HPDE6-E6E7 (cell line): ENCODE results near the gene ENPP5.
"Not testable (repeated sequence)": the region's sequence is repeated elsewhere in the genome, so short reads cannot be mapped to it uniquely, and the experiment has no call there.

Source experiments
- DNase-seq: peaks from one replicate; pipeline ENCODE4 v3.0.0; 2011; ENCODE audit warnings: missing footprints; ENCODE audit errors: extremely low spot score

ENPP5 gene

DNA sequence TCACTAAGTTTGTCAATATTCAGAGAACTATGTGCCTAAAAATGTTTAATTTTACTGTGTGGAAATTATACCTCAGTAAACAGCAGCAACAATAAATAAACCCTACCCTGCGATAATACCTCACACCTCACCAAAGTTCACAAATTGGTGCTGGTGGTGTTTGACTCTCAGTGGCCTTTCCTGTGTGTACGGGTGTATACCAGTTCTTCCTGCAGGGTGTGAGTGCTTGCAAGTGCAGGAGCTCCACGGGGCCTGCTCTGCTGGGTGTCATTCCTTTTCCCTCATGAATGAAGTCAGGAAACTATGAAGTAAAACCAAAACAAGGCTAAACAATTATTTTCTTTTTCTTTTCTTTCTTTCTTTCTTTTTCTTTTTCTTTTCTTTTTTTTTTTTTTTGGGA is 4.1 kb upstream of the ENPP5 start:
- no peak for DNase-seq

DNA sequence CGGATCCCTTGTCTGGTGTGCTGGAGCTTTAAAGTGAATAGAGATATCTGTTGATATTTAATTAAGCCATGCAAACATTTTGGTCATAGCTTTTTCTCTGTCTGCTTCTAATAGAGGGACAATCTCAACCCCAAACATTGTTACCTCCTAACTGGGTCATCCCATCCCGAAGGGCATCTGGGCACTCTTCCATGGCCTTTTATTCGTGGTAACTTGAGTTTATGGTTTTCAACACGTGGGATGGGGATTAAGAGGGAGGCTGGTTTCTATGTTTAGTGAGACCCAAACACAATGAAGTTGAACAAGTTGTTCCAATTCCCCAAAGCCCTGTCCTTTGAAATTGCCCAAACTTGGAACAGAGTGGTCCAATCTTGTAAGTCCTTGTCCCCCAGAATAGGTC is 1.4 kb upstream of the ENPP5 start:
- no peak for DNase-seq

DNA sequence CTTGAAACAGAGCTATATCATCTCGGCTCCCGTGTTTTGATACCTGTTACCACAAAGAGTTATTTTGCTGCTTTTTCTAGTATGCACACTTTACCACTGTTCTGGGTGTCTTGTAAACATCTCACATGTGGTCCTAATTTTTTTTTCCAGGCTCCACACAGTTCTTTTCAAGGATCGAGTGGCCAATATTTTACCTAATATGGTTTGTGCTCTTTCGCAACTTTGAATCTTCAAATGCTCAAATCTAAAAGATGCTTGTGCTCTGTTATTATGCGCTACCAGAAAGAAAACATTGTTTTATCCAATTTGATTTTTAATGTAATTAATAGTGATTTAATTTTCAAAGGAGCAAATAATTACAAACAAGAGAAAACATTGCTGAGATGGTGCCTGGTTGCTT is 10.7 kb downstream of the ENPP5 start:
- no peak for DNase-seq

DNA sequence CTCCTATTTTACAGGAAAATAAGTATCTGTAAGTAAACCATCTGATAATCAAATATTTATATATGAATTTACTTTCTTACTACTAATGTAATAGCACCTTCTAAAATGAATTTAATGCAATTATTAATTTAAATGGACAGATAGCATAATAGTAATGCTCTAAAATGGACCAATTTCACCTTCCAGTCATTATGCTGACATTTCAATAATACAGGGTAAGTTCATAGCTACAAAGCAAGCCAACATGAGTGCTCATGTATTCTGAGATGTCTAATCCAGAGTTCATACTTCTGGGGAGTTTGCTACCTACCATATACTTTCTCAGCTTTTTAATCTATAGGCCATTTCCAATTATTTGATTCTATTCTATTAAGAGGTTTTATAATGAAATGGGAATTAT is 11.6 kb downstream of the ENPP5 start:
- DNase-seq: no peak

DNA sequence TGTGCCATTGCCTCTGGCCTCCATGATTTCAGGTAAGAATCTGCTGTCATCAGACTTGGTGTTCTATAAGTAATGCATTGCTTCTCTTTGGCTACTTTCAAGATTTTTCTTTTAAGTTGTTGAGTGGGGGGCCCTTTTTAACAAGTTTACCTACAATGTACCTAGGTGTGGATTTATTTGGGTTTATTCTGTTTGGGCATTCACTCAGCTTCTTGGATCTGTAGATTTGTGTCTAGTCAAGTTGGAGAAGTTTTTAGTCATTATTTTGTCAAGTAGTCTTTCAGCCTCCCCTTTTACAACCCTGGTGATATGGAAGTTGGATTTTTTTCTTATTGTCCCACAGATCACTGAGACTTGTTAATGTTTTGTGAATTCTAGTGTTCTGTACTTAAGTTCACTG is 14.1 kb downstream of the ENPP5 start:
- no peak for DNase-seq

GRCh38 chr6:46149066-46149465 is 21.7 kb downstream of the ENPP5 start:
- DNase-seq: not testable (repeated sequence)

GRCh38 chr6:46144270-46144669 is 26.5 kb downstream of the ENPP5 start:
- no peak for DNase-seq

DNA sequence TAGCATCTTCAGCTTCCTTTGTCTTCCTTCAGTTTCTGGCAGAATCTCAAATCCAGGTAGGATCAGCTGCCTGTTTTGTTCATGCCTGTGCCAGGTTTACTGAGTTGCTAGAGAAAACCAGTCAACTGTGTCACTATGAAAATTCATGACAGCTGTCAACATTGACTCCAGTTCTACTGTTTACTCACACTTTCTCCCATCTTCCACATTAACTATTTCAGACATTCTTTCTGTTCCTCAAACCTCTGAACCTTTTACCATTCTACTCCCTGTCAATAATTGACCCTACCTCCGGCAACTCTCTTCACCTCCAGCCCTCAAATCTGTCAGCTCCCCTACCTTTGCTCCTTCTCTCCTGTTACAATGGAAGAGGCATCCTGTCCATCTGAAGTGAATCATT is 32.5 kb downstream of the ENPP5 start:
- DNase-seq: no peak

GRCh38 chr6:46137387-46137786 is 33.4 kb downstream of the ENPP5 start:
- DNase-seq: no peak

- DNase-seq: no peak
Measured at GRCh38 chr6:46136831-46137230, 33.9 kb downstream of the ENPP5 start.

GRCh38 chr6:46135176-46135575 is 35.6 kb downstream of the ENPP5 start:
- no peak for DNase-seq

- DNase-seq: no peak
Measured at GRCh38 chr6:46134216-46134615, 36.6 kb downstream of the ENPP5 start.

DNA sequence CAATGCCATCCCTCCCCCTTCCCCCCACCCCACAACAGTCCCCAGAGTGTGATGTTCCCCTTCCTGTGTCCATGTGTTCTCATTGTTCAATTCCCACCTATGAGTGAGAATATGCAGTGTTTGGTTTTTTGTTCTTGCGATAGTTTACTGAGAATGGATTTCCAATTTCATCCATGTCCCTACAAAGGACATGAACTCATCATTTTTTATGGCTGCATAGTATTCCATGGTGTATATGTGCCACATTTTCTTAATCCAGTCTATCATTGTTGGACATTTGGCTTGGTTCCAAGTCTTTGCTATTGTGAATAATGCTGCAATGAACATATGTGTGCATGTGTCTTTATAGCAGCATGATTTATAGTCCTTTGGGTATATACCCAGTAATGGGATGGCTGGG is 39.5 kb downstream of the ENPP5 start:
- not testable (repeated sequence) for DNase-seq

- DNase-seq: no peak
Measured at GRCh38 chr6:46130666-46131065, 40.1 kb downstream of the ENPP5 start.

DNA sequence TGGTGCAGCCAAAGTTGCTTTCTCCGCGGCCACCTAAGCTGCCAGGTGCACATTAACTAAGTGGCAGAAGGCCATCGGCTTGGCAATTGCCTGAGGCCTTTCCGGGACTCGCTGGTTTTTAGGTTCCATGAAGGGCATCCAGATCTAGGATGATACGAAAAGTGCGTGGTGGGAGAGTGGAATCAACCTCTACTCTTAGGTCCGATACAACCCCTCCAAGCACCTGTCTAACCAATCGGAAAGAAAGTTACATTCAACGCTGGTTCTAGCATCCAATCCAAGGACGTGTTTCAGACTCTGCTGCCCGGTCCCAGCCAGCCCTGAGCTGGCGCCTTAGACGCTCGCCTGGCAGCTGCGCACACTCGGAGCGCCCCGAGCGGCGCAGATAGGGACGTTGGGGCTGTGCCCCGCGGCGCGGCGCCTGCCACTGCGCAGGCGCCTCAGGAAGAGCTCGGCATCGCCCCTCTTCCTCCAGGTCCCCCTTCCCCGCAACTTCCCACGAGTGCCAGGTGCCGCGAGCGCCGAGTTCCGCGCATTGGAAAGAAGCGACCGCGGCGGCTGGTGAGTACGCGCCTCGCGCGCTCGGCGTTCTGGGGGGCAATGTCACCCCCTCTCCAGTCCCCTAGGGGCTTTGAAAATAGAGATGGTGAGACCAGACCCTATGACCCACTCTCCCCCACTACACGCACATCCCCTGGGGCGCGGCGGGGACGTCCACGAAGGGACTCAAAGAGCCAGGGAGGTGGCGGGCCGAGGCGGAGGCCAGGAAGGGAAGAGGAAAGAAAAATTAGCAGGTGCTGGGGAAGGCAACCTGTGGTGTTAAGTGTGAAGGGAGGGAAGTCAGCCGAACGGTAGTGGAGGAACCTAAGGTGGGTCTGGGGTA is 40.9 kb downstream of the ENPP5 start, which contains the start of gene ENPP4:
Gene ENPP4, plus strand, starts transcription at position 361 of the 883 bp plus-strand sequence. CDS start 9,595 bp downstream, outside the sequence.
- peak; percentile 96 for DNase-seq

DNA sequence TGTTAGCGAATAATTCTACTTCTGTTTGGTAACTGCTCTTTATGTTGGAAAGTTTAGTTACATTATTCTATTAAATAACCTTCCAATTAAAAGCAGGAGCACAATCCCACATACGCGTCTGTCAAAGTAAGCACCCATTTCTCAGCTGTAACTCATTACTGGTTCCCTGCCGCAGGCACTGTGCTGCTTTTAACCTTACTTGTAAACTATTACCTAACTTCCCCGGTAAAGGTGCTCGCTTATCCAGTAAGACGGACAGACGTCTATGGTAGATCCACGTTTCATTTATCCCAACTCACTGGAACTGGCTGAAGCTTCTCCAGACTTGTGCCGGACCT is 41.5 kb downstream of the ENPP5 start:
- DNase-seq: no peak

GRCh38 chr6:46128476-46128875 is 42.3 kb downstream of the ENPP5 start:
- no peak for DNase-seq

- DNase-seq: not testable (repeated sequence)
Measured at GRCh38 chr6:46119679-46120078, 51.1 kb downstream of the ENPP5 start.

- no peak for DNase-seq
Measured at GRCh38 chr6:46118836-46119235, 51.9 kb downstream of the ENPP5 start.

- DNase-seq: no peak
Measured at GRCh38 chr6:46118157-46118556, 52.6 kb downstream of the ENPP5 start.

GRCh38 chr6:46116289-46116688 is 54.5 kb downstream of the ENPP5 start:
- DNase-seq: no peak

- DNase-seq: no peak
Measured at GRCh38 chr6:46115634-46116033, 55.1 kb downstream of the ENPP5 start.

DNA sequence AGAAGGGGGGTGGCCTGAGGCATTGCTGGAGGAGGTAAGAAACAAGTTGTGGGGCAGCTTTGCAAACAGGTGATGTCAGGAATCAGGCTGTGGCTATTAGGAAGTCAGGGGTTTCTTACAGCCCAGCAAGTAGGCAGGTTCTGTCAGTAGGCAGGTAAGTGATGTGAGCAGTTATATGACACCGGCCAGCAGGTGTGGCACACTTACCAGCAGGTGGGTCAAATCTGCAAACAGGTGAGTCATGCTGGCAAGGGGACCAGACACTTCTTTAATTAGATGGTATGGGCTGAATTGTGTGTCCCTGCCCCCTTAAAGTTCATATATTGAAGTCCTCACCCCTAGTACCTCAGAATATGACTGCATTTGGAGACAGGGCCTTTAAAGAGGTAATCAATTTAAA is 57.4 kb downstream of the ENPP5 start:
- no peak for DNase-seq
